ENCODE measurements around the gene TRIM22.

DNA sequence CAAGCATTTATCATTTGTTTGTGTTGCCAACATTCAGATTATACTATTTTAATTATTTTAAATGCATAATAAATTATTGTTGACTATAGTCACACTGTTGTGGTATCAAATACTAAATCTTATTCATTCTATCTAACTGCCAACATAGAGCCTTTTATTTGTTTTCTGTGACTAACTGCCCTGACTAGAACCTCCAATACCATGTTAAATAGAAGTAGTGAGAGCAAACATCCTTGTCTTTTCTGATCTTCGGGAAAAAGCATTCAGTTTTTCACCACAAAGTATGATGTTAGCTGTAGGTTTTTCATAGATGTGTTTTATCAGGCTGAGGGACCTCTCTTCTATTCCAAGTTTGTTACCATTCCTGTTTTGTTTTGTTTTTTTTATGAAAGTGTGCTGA, 49.6 kb upstream of the TRIM22 start:
- TF ChIP-seq, protein P1, sequence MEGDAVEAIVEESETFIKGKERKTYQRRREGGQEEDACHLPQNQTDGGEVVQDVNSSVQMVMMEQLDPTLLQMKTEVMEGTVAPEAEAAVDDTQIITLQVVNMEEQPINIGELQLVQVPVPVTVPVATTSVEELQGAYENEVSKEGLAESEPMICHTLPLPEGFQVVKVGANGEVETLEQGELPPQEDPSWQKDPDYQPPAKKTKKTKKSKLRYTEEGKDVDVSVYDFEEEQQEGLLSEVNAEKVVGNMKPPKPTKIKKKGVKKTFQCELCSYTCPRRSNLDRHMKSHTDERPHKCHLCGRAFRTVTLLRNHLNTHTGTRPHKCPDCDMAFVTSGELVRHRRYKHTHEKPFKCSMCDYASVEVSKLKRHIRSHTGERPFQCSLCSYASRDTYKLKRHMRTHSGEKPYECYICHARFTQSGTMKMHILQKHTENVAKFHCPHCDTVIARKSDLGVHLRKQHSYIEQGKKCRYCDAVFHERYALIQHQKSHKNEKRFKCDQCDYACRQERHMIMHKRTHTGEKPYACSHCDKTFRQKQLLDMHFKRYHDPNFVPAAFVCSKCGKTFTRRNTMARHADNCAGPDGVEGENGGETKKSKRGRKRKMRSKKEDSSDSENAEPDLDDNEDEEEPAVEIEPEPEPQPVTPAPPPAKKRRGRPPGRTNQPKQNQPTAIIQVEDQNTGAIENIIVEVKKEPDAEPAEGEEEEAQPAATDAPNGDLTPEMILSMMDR (IDR thresholded peaks at IDR 0.05) = no peak
- no peak for TF ChIP-seq POLR2A (IDR thresholded peaks at IDR 0.05)

Measured in thyroid gland (tissue), 4 donors.